ENCODE measurements around the gene PDZD4.

The PDZD4 gene

DNA sequence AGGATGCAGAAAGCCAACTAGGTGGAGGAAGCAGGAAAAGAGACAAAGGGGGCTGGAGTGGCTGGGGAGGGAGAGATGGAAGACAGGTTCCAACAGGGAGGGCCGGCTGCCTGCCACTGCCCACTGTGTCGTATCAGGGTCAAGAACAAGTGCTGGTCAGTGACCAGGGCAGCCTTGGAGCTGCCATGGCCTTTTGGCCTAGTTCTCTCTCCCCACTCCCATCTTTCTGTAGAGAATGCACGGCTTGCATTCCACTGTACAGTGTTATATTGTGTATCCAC is 43.7 kb upstream of the PDZD4 start:
- TF ChIP-seq, protein P1, sequence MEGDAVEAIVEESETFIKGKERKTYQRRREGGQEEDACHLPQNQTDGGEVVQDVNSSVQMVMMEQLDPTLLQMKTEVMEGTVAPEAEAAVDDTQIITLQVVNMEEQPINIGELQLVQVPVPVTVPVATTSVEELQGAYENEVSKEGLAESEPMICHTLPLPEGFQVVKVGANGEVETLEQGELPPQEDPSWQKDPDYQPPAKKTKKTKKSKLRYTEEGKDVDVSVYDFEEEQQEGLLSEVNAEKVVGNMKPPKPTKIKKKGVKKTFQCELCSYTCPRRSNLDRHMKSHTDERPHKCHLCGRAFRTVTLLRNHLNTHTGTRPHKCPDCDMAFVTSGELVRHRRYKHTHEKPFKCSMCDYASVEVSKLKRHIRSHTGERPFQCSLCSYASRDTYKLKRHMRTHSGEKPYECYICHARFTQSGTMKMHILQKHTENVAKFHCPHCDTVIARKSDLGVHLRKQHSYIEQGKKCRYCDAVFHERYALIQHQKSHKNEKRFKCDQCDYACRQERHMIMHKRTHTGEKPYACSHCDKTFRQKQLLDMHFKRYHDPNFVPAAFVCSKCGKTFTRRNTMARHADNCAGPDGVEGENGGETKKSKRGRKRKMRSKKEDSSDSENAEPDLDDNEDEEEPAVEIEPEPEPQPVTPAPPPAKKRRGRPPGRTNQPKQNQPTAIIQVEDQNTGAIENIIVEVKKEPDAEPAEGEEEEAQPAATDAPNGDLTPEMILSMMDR (IDR thresholded peaks at IDR 0.05; ENCODE audit: poor library complexity, severe bottlenecking): no peak
- H3K27me3 ChIP-seq (ENCODE audit: insufficient read depth, poor library complexity, severe bottlenecking): no peaks in the 10 kb centered on the region
- H3K27ac ChIP-seq (ENCODE audit: poor library complexity, severe bottlenecking): no peak overlapping the region
- no peaks in the 10 kb centered on the region for H3K4me1 ChIP-seq (ENCODE audit: insufficient read depth, poor library complexity, severe bottlenecking)
- no peak overlapping the region for H3K4me3 ChIP-seq (ENCODE audit: severe bottlenecking)
- H3K36me3 ChIP-seq (ENCODE audit: low read depth): 0 out of 2 replicates have a peak, but pooled peaks cover 4% of the 10 kb centered on the region
- DNase-seq (ENCODE audit: low spot score) (no peak), ATAC-seq (ENCODE audit: low read depth) (no peak)
- no peaks in the 10 kb centered on the region for H3K9me3 ChIP-seq (ENCODE audit: severe bottlenecking)

DNA sequence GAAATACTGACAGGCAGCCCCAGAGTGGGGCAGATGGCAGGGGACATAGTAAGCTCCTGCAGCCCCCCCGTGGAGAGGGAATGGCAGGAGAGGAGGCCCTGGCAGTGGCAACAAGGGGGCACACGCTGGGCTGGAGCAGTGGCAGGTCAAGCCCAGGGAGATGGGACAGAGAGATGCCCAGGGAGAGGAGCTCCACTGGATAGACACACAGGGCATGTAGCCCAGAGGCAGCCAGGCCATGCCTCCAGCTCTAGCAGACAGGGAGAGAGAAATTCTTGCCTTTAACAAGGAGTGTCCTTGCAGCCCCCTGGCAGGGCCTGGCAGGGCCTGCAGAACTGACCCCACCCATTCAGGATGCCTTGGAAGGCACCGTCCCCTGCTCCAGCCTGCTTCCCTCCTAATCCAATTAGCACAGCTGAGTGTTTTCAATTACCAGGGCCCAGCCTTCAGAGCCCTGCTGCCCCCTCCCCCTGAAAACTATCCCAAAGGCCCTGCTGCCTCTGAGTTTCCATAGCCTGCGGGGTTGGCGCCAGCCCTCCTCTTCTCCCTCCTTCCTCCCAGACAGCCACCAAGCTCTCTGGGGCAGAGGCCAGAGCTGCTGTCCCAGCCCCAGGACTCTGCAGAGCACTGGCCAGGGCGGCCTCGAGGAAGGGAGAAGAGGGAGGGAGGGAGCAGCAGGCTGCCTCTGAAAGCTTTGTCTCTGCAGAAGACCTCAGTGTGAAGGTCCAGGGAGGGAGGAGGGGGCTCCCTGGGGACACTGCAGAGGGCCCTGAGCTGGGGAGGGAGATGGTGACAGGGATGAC is 43.1 kb upstream of the PDZD4 start:
- H3K27ac ChIP-seq (ENCODE audit: poor library complexity, severe bottlenecking): no peak overlapping the region

DNA sequence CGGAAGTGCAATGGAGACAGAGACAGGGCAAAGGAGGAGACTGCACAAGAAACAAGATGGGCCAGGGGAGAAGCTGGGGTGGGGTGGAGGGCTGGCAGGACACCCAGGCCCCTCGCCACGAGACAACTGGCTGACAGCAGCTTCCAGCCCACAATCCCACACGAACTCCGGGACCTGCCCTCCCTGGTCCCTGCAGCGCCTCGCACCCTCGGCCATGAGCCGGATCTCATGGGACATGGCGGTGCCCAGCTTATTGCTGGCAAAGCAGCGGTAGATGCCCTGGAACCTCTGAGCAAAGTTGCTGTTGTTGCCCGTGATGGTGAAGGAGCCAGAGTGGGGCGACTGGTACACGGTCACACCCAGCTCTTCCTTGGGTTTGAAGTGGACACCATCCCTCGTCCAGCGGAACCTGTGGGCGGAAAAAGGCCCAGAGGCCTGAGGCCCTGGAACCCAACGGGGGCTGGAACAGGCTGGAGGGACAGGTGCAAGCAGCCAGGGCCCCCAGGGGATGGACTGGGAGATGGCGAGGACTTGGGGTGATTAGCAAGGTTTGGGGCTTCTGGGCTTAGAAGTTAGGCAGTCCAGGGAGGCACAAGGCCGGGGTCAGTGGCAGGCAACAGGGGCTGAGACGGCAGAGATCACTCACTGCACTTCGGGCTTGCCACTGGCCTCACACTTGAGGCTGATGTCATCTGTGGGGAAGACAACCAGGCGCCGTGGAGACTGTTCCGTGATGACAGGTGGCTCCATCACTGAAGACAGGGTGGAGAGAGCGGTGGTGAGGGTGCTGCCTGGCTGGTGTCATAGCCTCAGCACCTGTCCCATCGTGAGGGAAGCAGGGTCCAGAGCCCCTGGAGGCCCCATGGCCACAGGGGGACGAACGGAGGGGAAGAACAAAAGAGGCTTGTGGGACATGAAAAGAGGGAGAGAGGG is 41.9 kb upstream of the PDZD4 start:
- no peak for ATAC-seq (ENCODE audit: low read depth)
- no peaks in the 10 kb centered on the region for H3K9me3 ChIP-seq (ENCODE audit: severe bottlenecking)
- no peak overlapping the region for H3K27ac ChIP-seq (ENCODE audit: poor library complexity, severe bottlenecking)
- TF ChIP-seq, protein P1 (IDR thresholded peaks at IDR 0.05; ENCODE audit: poor library complexity, severe bottlenecking): no peak
- no peaks in the 10 kb centered on the region for H3K27me3 ChIP-seq (ENCODE audit: insufficient read depth, poor library complexity, severe bottlenecking)
- H3K4me1 ChIP-seq (ENCODE audit: insufficient read depth, poor library complexity, severe bottlenecking): no peaks in the 10 kb centered on the region
- H3K4me3 ChIP-seq (ENCODE audit: severe bottlenecking): no peak overlapping the region
- no peak for DNase-seq (ENCODE audit: low spot score)
- 0 out of 2 replicates have a peak, but pooled peaks cover 4% of the 10 kb centered on the region for H3K36me3 ChIP-seq (ENCODE audit: low read depth)

More for the DNA sequence above, 43.1 kb upstream of the PDZD4 start:
- no peak for DNase-seq (ENCODE audit: low spot score)
- TF ChIP-seq, protein P1 (IDR thresholded peaks at IDR 0.05; ENCODE audit: poor library complexity, severe bottlenecking): no peak
- no peaks in the 10 kb centered on the region for H3K9me3 ChIP-seq (ENCODE audit: severe bottlenecking)
- no peaks in the 10 kb centered on the region for H3K27me3 ChIP-seq (ENCODE audit: insufficient read depth, poor library complexity, severe bottlenecking)
- no peak for ATAC-seq (ENCODE audit: low read depth)
- no peaks in the 10 kb centered on the region for H3K4me1 ChIP-seq (ENCODE audit: insufficient read depth, poor library complexity, severe bottlenecking)
- 0 out of 2 replicates have a peak, but pooled peaks cover 4% of the 10 kb centered on the region for H3K36me3 ChIP-seq (ENCODE audit: low read depth)
- H3K4me3 ChIP-seq (ENCODE audit: severe bottlenecking): no peak overlapping the region

DNA sequence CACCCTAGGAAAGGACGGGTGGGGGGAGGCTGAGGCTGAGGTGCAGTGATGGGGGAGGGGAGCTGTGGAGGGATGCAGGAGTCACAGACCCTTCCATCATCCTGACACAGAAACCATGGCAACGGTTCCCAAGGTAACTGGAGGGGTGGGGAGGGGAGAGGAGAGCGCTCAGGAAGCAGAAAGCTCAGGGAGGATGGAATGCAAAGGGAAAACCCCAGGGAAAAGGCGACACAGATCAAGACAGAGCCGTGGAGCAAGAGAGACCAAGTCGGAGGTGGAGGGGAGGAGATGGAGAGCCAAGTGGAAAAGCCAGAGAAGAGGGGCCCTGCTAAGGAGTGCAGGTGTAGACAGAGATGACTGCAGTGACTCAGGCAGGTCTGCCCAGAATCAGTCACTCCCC is 41.1 kb upstream of the PDZD4 start:
- H3K4me1 ChIP-seq (ENCODE audit: insufficient read depth, poor library complexity, severe bottlenecking): no peaks in the 10 kb centered on the region
- TF ChIP-seq, protein P1 (IDR thresholded peaks at IDR 0.05; ENCODE audit: poor library complexity, severe bottlenecking): no peak
- no peak overlapping the region for H3K27ac ChIP-seq (ENCODE audit: poor library complexity, severe bottlenecking)
- ATAC-seq (ENCODE audit: low read depth) (no peak), DNase-seq (ENCODE audit: low spot score) (no peak)
- H3K4me3 ChIP-seq (ENCODE audit: severe bottlenecking): no peak overlapping the region
- H3K9me3 ChIP-seq (ENCODE audit: severe bottlenecking): no peaks in the 10 kb centered on the region
- 0 out of 2 replicates have a peak, but pooled peaks cover 4% of the 10 kb centered on the region for H3K36me3 ChIP-seq (ENCODE audit: low read depth)
- no peaks in the 10 kb centered on the region for H3K27me3 ChIP-seq (ENCODE audit: insufficient read depth, poor library complexity, severe bottlenecking)

Measured in RWPE2 (cell line).